HepG2 (cell line): ENCODE data around the gene SSU72. TPM values are rescaled to one million over a fixed set of nuclear protein-coding genes. Genes with fewer than 3 reads are reported as not detected.

ENCODE experiments used
- ATAC-seq: fragments of 200-7000 bp; cut with Tn5 transposase; 3 replicates; pipeline ENCODE4 v1.9.1; 2020; ENCODE audit warnings: mild to moderate bottlenecking, moderate library complexity
- BruUV-seq: library from RNA; stranded (reverse); fragments of 400-500 nt; replicated peaks from 2 replicates; lab custom pipeline; 2021; lab: Mats Ljungman, UMichigan
- CTCF ChIA-PET: fragments of 300-600 bp; formaldehyde crosslinking; extraction: SDS; loops from one replicate; lab custom pipeline; 2021; ENCODE audit warnings: low total read pairs, inconsistent platforms, low intra/inter-chr PET ratio; lab: Yijun Ruan, JAX
- POLR2A ChIA-PET: fragments of 350-600 bp; sonication (Branson Sonifier 250); formaldehyde crosslinking; loops from one replicate; lab custom pipeline; 2020; ENCODE audit warnings: antibody characterized with exemption, inconsistent platforms; lab: Yijun Ruan, JAX
- DNase-seq: peaks from one replicate; pipeline ENCODE4 v3.0.0-alpha.2; 2015; ENCODE audit warnings: low spot score
- FAIRE-seq: peaks from 3 replicates; lab custom pipeline; 2011; peaks lifted over from hg19 to GRCh38; lab: Jason Lieb, UNC
- H2AFZ ChIP-seq: one replicate; pipeline ENCODE4 v1.6.1; 2011; ENCODE audit warnings: low read length, inconsistent platforms
- H3K27ac ChIP-seq: fragments of 300-600 bp; 3 replicates; pipeline ENCODE4 v1.8.0; 2011; ENCODE audit warnings: mixed run types, mild to moderate bottlenecking, mixed read lengths, low read length, inconsistent platforms; ENCODE audit not compliant: insufficient read depth; ENCODE audit errors: extremely low read length
- H3K27me3 ChIP-seq, 2 experiments: fragments of 200-600 bp in 1 of 2; 2 replicates in 1 of 2; 3 replicates in 1 of 2; pipeline versions ENCODE4 v1.6.0 to v1.8.0; 2011; ENCODE audit warnings: low read length in 2 of 2, mild to moderate bottlenecking in 2 of 2, moderate library complexity in 2 of 2, inconsistent platforms in 1 of 2; ENCODE audit not compliant: insufficient read depth in 2 of 2, control insufficient read depth in 1 of 2
- H3K36me3 ChIP-seq, 2 experiments: fragments of 200-600 bp in 1 of 2; replicated peaks in 1 of 2; 2 replicates in 1 of 2; 3 replicates in 1 of 2; pipeline versions ENCODE4 v1.5.1 to v1.8.0; 2011; ENCODE audit warnings: low read length in 2 of 2, inconsistent platforms in 1 of 2; ENCODE audit not compliant: insufficient read depth in 2 of 2, control insufficient read depth in 1 of 2
- H3K4me1 ChIP-seq: 2 replicates; pipeline ENCODE4 v1.5.1; 2012; ENCODE audit warnings: low read length, inconsistent platforms; ENCODE audit not compliant: insufficient read depth
- H3K4me2 ChIP-seq: 2 replicates; pipeline ENCODE4 v1.6.0; 2011; ENCODE audit warnings: low read depth, low read length, inconsistent platforms
- H3K4me3 ChIP-seq, 3 experiments: fragments of 200-600 bp in 1 of 3; sonication (generic), shearing (Covaris generic) in 1 of 3; replicated peaks in 1 of 3; 2 replicates each; pipeline ENCODE4 v1.5.1; 2011 to 2016; ENCODE audit warnings: low read length in 3 of 3, inconsistent platforms in 2 of 3, low read depth in 2 of 3, mild to moderate bottlenecking in 2 of 3, control low read depth in 1 of 3, mixed read lengths in 1 of 3; ENCODE audit not compliant: insufficient read depth in 1 of 3
- H3K79me2 ChIP-seq: one replicate; pipeline ENCODE4 v1.6.1; 2011; ENCODE audit warnings: low read length, inconsistent platforms; ENCODE audit not compliant: insufficient read depth
- H3K9ac ChIP-seq: 2 replicates; pipeline ENCODE4 v1.6.0; 2011; ENCODE audit warnings: mild to moderate bottlenecking, low read depth, low read length, inconsistent platforms; ENCODE audit not compliant: insufficient read depth
- H3K9me3 ChIP-seq: 2 replicates; pipeline ENCODE4 v1.5.1; 2012; ENCODE audit warnings: mild to moderate bottlenecking, low read length
- H4K20me1 ChIP-seq: 2 replicates; pipeline ENCODE4 v1.6.0; 2011; ENCODE audit warnings: inconsistent platforms, mild to moderate bottlenecking, low read length, moderate library complexity; ENCODE audit not compliant: insufficient read depth
- AHR ChIP-seq: IDR thresholded peaks from 2 replicates; pipeline ENCODE4 v1.6.1; 2018; ENCODE audit warnings: missing genetic modification reagents, missing compliant biosample characterization
- FOSL1 ChIP-seq: sonication (generic); formaldehyde crosslinking; IDR thresholded peaks from 2 replicates; pipeline ENCODE4 v1.9.0; 2021; ENCODE audit warnings: missing genetic modification reagents, borderline replicate concordance
- NFIB ChIP-seq: sonication (generic); formaldehyde crosslinking; IDR thresholded peaks from 2 replicates; pipeline ENCODE4 v1.9.0; 2021; ENCODE audit warnings: missing genetic modification reagents, mild to moderate bottlenecking, borderline replicate concordance
- RBAK ChIP-seq: sonication (generic); formaldehyde crosslinking; IDR thresholded peaks from 2 replicates; pipeline ENCODE4 v1.5.1; 2020; ENCODE audit warnings: mild to moderate bottlenecking, missing genetic modification reagents
- SATB2 ChIP-seq: sonication (generic); formaldehyde crosslinking; IDR thresholded peaks from 2 replicates; pipeline ENCODE4 v1.5.0; 2020; ENCODE audit warnings: missing genetic modification reagents
- SKI ChIP-seq: fragments of 450-650 bp; IDR thresholded peaks from one replicate; pipeline ENCODE4 v1.6.1; 2018; ENCODE audit warnings: mild to moderate bottlenecking; ENCODE audit not compliant: partially characterized antibody
- WGBS: methylation state at CpG from one replicate; pipeline ENCODE4 v1.1.6; 2017; ENCODE audit warnings: low lambda C conversion rate; 5-methylcytosine and 5-hydroxymethylcytosine counted together
- in situ Hi-C: cut with HindIII; loops from 2 replicates; pipeline ENCODE4 v1.10.0; 2017; ENCODE audit warnings: low pct_unique_long_range_greater_than_20kb; ENCODE audit not compliant: extremely low pct_ligation_motif_present
- intact Hi-C: fragments of 100-400 bp; cut with micrococcal nuclease; formaldehyde crosslinking; loops from one replicate; pipeline ENCODE4 v1.10.0; 2022; ENCODE audit not compliant: unreplicated experiment
- polyA plus RNA-seq, 8 experiments: library from polyadenylated mRNA; depleted of rRNA in 3 of 8; stranded (reverse) in 7 of 8; unstranded in 1 of 8; fragments of >200 nt; fragmentation: Illumina TruSeq in 4 of 8; extraction: Trizol in 4 of 8; gene quantifications; 2 replicates each; pipeline versions ENCODE4 v1.2.1 to v1.2.3, GENCODE V29; 2011 to 2016; ENCODE audit warnings: low read depth in 4 of 8, missing spikeins in 1 of 8, mixed read lengths in 1 of 8; ENCODE audit not compliant: insufficient read depth in 1 of 8
- total RNA-seq, 5 experiments: library from RNA; depleted of rRNA; stranded (reverse); fragments of >200 nt; fragmentation: Illumina TruSeq; extraction: Trizol; gene quantifications; 2 replicates each; pipeline ENCODE4 v1.2.3, GENCODE V29; 2016; ENCODE audit warnings: low read depth in 1 of 5
- TF ChIP-seq, protein P1 (sequence below): sonication (generic); formaldehyde crosslinking; IDR thresholded peaks from 2 replicates; pipeline ENCODE4 v1.4.0; 2020; ENCODE audit warnings: missing genetic modification reagents
- TF ChIP-seq, protein P2 (sequence below): sonication (generic); formaldehyde crosslinking; IDR thresholded peaks from 2 replicates; pipeline ENCODE4 v1.8.1; 2023; ENCODE audit warnings: mild to moderate bottlenecking, moderate library complexity, missing genetic modification reagents
- TF ChIP-seq, protein P3 (sequence below): sonication (generic); formaldehyde crosslinking; IDR thresholded peaks from 2 replicates; pipeline ENCODE4 v1.8.0; 2022; ENCODE audit warnings: missing genetic modification reagents, low read depth, mild to moderate bottlenecking, borderline replicate concordance
- TF ChIP-seq, protein P4 (sequence below): sonication (generic); formaldehyde crosslinking; IDR thresholded peaks from 2 replicates; pipeline ENCODE4 v1.8.1; 2022; ENCODE audit warnings: low read depth, mild to moderate bottlenecking, missing genetic modification reagents
- TF ChIP-seq, protein P5 (sequence below): sonication (generic); formaldehyde crosslinking; IDR thresholded peaks from 2 replicates; pipeline ENCODE4 v1.9.0; 2021; ENCODE audit warnings: missing genetic modification reagents, borderline replicate concordance

SSU72 gene
- total and polyA plus RNA-seq, 2 of the 13 experiments (the other 11 are each of a cell fraction or from before 2014, with no cell fraction given), result 42.8 to 67.1 TPM

DNA sequence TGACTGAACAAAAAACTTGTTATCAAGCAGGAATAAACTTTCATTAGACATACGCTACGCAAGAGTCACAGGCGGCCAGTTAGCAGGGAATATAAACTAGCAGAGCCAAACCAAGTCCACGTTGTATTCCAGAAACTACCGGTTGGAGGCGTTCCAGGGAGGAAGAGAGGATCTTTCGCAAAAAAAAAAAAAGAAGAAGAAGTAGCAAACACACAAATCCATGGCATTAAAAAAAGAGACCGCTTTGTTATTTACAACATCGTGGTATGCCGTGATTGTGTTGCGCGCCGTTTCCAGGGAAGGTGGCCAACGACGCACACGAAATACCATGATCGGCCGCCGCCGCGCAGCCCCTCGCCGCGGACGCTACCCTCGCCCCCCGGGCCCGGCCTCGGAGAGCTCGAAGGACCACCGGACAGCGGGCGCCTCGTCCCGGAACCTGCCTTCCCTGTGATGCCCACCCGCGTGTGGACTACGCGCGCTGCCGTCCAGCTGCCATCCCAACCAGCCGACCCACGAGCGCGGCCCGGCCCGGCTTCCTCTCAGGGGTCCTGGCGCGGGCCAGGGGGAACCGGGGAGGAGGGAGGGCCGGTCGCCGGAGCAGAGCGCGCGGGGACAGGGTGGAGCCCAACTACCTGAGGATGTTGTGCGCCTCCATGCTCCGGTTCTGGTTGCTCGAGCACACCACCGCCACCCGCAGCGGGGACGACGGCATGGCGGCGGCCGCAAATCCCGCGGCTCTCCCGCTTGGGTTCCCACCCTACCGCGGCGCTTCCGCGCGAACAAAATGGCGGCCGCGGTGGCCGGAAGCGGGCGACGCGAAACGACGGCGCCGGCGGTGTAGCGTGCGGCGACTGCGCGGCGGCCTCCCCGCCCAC is 581 bp downstream of the SSU72 start (continued):
- TF ChIP-seq, protein P1, sequence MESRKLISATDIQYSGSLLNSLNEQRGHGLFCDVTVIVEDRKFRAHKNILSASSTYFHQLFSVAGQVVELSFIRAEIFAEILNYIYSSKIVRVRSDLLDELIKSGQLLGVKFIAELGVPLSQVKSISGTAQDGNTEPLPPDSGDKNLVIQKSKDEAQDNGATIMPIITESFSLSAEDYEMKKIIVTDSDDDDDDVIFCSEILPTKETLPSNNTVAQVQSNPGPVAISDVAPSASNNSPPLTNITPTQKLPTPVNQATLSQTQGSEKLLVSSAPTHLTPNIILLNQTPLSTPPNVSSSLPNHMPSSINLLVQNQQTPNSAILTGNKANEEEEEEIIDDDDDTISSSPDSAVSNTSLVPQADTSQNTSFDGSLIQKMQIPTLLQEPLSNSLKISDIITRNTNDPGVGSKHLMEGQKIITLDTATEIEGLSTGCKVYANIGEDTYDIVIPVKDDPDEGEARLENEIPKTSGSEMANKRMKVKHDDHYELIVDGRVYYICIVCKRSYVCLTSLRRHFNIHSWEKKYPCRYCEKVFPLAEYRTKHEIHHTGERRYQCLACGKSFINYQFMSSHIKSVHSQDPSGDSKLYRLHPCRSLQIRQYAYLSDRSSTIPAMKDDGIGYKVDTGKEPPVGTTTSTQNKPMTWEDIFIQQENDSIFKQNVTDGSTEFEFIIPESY (CRISPR knock-in tag), result no peak
- TF ChIP-seq AHR (CRISPR knock-in tag), result no peak
- TF ChIP-seq, protein P2, sequence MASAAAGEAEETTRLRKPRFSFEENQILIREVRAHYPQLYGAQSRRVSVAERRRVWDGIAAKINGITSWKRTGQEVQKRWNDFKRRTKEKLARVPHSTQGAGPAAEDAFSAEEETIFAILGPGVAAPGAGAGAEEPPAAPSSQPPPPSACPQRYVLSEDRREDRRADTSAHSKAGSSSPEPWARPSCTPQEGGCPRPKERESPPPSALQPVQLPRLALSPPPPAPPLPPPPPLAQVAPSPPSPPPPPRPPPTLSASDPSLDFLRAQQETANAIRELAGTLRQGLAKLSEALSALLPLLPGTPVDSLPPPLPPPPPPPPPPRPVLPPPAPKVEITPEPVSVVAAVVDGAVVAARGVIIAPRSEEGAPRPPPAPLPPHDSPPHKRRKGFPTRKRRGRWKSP (CRISPR knock-in tag), result 0 out of 2 replicates have a peak, but pooled peaks have one; percentile 25
- TF ChIP-seq, protein P3, sequence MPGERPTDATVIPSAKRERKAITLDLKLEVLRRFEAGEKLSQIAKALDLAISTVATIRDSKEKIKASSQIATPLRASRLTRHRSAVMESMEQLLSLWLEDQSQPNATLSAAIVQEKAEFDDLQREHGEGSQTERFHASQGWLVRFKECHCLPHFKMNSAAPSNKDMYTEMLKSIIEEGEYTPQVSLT (CRISPR knock-in tag), result no peak
- TF ChIP-seq SKI, result no peak
- TF ChIP-seq SATB2 (CRISPR knock-in tag), result no peak

DNA sequence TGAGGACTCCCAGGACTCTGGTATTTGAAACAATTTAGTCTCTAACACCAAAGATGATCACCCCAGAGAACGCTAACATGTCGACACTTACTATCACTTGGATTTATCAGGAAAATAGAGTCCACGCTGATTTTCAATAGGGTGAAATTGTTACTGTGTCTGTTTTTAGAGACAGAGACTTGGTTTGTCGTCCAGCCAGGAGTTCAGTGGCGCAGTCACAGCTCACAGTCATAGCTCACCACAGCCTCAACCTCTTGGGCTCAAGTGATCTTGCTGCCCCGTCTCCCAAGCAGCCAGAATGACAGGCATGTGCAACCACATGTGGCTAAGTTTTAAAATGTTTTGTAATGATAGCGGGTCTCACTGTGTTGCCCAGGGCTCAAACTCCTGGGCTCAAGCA is 5.3 kb downstream of the SSU72 start:
- Histone ChIP-seq H3K79me2 (peaks cover 84% of the 10 kb centered on the region), H3K4me2 (no peak overlapping the region; the same call in 1 of the 2 replicates), H4K20me1 (peaks cover 32% of the 10 kb centered on the region), H3K27me3 (peaks cover 0 to 2% of the 10 kb centered on the region in 2 experiments; a peak in 1 of 5 replicates), H3K9me3 (no peaks in the 10 kb centered on the region), H2AFZ (no peak overlapping the region), H3K4me3 (no peak overlapping the region), H3K27ac (no peak overlapping the region), H3K36me3 (peaks cover 15 to 33% of the 10 kb centered on the region in 2 experiments), H3K4me1 (peaks cover 21% of the 10 kb centered on the region), H3K9ac (0 out of 2 replicates have a peak overlapping the region, but pooled peaks have one; percentile 23)
- DNase-seq (no peak), ATAC-seq (no peak), FAIRE-seq (no peak)
- BruUV-seq, result no TSS peak
- 100% methylated on average over 5 of the region's 7 CpGs for WGBS
- ChIA-PET POLR2A (interaction anchor here (1.1 kb wide), 1 partner anchor 19 kb away, joined by 3 read pairs; no protein-coding TSS in a partner anchor), CTCF (no interaction called here)
- intact Hi-C loops (no loop called here), in situ Hi-C loops (no loop called here)
- TF ChIP-seq NFIB (CRISPR knock-in tag) (no peak), RBAK (CRISPR knock-in tag) (no peak), FOSL1 (CRISPR knock-in tag) (no peak)
- TF ChIP-seq, protein P4, sequence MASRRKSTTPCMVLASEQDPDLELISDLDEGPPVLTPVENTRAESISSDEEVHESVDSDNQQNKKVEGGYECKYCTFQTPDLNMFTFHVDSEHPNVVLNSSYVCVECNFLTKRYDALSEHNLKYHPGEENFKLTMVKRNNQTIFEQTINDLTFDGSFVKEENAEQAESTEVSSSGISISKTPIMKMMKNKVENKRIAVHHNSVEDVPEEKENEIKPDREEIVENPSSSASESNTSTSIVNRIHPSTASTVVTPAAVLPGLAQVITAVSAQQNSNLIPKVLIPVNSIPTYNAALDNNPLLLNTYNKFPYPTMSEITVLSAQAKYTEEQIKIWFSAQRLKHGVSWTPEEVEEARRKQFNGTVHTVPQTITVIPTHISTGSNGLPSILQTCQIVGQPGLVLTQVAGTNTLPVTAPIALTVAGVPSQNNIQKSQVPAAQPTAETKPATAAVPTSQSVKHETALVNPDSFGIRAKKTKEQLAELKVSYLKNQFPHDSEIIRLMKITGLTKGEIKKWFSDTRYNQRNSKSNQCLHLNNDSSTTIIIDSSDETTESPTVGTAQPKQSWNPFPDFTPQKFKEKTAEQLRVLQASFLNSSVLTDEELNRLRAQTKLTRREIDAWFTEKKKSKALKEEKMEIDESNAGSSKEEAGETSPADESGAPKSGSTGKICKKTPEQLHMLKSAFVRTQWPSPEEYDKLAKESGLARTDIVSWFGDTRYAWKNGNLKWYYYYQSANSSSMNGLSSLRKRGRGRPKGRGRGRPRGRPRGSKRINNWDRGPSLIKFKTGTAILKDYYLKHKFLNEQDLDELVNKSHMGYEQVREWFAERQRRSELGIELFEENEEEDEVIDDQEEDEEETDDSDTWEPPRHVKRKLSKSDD (CRISPR knock-in tag), result no peak
- TF ChIP-seq, protein P5, sequence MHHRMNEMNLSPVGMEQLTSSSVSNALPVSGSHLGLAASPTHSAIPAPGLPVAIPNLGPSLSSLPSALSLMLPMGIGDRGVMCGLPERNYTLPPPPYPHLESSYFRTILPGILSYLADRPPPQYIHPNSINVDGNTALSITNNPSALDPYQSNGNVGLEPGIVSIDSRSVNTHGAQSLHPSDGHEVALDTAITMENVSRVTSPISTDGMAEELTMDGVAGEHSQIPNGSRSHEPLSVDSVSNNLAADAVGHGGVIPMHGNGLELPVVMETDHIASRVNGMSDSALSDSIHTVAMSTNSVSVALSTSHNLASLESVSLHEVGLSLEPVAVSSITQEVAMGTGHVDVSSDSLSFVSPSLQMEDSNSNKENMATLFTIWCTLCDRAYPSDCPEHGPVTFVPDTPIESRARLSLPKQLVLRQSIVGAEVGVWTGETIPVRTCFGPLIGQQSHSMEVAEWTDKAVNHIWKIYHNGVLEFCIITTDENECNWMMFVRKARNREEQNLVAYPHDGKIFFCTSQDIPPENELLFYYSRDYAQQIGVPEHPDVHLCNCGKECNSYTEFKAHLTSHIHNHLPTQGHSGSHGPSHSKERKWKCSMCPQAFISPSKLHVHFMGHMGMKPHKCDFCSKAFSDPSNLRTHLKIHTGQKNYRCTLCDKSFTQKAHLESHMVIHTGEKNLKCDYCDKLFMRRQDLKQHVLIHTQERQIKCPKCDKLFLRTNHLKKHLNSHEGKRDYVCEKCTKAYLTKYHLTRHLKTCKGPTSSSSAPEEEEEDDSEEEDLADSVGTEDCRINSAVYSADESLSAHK (CRISPR knock-in tag), result no peak
